ENCODE data around the gene HNF4A.
A peak's percentile ranks its signal among the peaks of the same experiment; 100 is the strongest.
"Not testable (repeated sequence)": the region's sequence is repeated elsewhere in the genome, so short reads cannot be mapped to it uniquely, and the experiment has no call there.

The HNF4A gene

GRCh38 chr20:44345941-44346340 lies 9.6 kb upstream of the HNF4A start:
- DNase-seq: not testable (repeated sequence)

- DNase-seq: no peak
Observed at GRCh38 chr20:44348168-44348659, 7.3 kb upstream of the HNF4A start.

GRCh38 chr20:44349349-44349748 lies 6.2 kb upstream of the HNF4A start:
- no peak for DNase-seq

GRCh38 chr20:44350567-44350966 lies 4.9 kb upstream of the HNF4A start:
- DNase-seq: no peak

GRCh38 chr20:44354979-44355497 lies 461 bp upstream of the HNF4A start:
- DNase-seq: no peak

- no peak for DNase-seq
Observed at GRCh38 chr20:44356353-44356723, 839 bp downstream of the HNF4A start.

- no peak for DNase-seq
Observed at GRCh38 chr20:44357020-44357419, 1.5 kb downstream of the HNF4A start.

- no peak for DNase-seq
Observed at GRCh38 chr20:44357555-44358125, 2.1 kb downstream of the HNF4A start.

GRCh38 chr20:44358776-44359175 lies 3.3 kb downstream of the HNF4A start:
- DNase-seq: no peak

GRCh38 chr20:44360221-44360620 lies 4.7 kb downstream of the HNF4A start:
- DNase-seq: no peak

GRCh38 chr20:44361021-44361420 lies 5.5 kb downstream of the HNF4A start:
- DNase-seq: no peak

GRCh38 chr20:44362466-44362940 lies 7.0 kb downstream of the HNF4A start:
- no peak for DNase-seq

GRCh38 chr20:44364068-44364467 lies 8.6 kb downstream of the HNF4A start:
- no peak for DNase-seq

- DNase-seq: no peak
Observed at GRCh38 chr20:44364780-44365179, 9.3 kb downstream of the HNF4A start.

GRCh38 chr20:44367746-44368145 lies 12.2 kb downstream of the HNF4A start:
- no peak for DNase-seq

GRCh38 chr20:44370639-44371218 lies 15.2 kb downstream of the HNF4A start:
- DNase-seq: no peak

GRCh38 chr20:44382641-44383040 lies 27.1 kb downstream of the HNF4A start:
- no peak for DNase-seq

- peak; percentile 78 for DNase-seq
Observed at GRCh38 chr20:44384423-44385027, 29.0 kb downstream of the HNF4A start.

GRCh38 chr20:44388466-44389023 lies 33.0 kb downstream of the HNF4A start:
- peak; percentile 54 for DNase-seq

GRCh38 chr20:44389871-44390270 lies 34.4 kb downstream of the HNF4A start:
- DNase-seq: no peak

- no peak for DNase-seq
Observed at GRCh38 chr20:44390280-44390679, 34.8 kb downstream of the HNF4A start.

- DNase-seq: no peak
Observed at GRCh38 chr20:44392088-44392775, 36.7 kb downstream of the HNF4A start.
